Psoas muscle (tissue), 8 donors: ENCODE results near the gene TFDP1. TPM values are rescaled to one million over a fixed set of nuclear protein-coding genes. Genes with fewer than 3 reads are reported as not detected.
"Not testable (repeated sequence)": the region's sequence is repeated elsewhere in the genome, so short reads cannot be mapped to it uniquely, and the experiment has no call there.

ENCODE experiments used
- ATAC-seq, 4 donors: fragments of 200-7000 bp; cut with Tn5 transposase; one replicate each; pipeline ENCODE4 v1.9.1; 2020; ENCODE audit warnings: moderate library complexity in 3 of 4, mild to moderate bottlenecking in 2 of 4
- DNase-seq, 2 donors: peaks; one replicate each; pipeline ENCODE4 v3.0.0-alpha.2; 2020
- H3K27ac ChIP-seq: fragments of 200-600 bp; one replicate; pipeline ENCODE4 v1.8.0; 2022
- H3K27me3 ChIP-seq, 3 donors: fragments of 200-600 bp in 1 of 3; one replicate each; pipeline versions ENCODE4 v1.6.1 to v1.8.0; 2013 to 2022; ENCODE audit warnings: low read length in 2 of 3, mild to moderate bottlenecking in 2 of 3, moderate library complexity in 1 of 3; ENCODE audit not compliant: insufficient read depth in 3 of 3
- H3K36me3 ChIP-seq, 2 donors: fragments of 200-600 bp in 1 of 2; one replicate each; pipeline versions ENCODE4 v1.6.1 to v1.8.0; 2013 to 2022; ENCODE audit warnings: low read depth in 1 of 2, mild to moderate bottlenecking in 1 of 2, moderate library complexity in 1 of 2; ENCODE audit not compliant: insufficient read depth in 1 of 2
- H3K4me1 ChIP-seq: fragments of 200-600 bp; one replicate; pipeline ENCODE4 v1.8.0; 2022
- H3K4me3 ChIP-seq: fragments of 200-600 bp; one replicate; pipeline ENCODE4 v1.8.0; 2022; ENCODE audit warnings: mild to moderate bottlenecking
- H3K9me3 ChIP-seq: fragments of 200-600 bp; one replicate; pipeline ENCODE4 v1.8.0; 2022
- WGBS, 3 donors: extraction: QIAGEN DNeasy Blood & Tissue Kit; methylation state at CpG; one replicate each; pipeline versions ENCODE4 v1.1.6 to v1.1.7; 2013; 5-methylcytosine and 5-hydroxymethylcytosine counted together
- intact Hi-C, 2 donors: fragments of 100-400 bp; cut with DNase I; formaldehyde crosslinking; loops; one replicate each; pipeline versions ENCODE4 v1.11.0 to v1.14.2; 2022
- polyA plus RNA-seq, 3 donors: library from polyadenylated mRNA; stranded (reverse); fragments of 200-250 nt; gene quantifications; one replicate each; pipeline ENCODE4 v1.2.3, GENCODE V29; 2013
- total RNA-seq, 4 donors: library from RNA; stranded (reverse); fragmentation: NEBNext Ultra II Directional in 2 of 4; extraction: Animal tissue kit (Norgen Biotek cat#: 25700) in 2 of 4; gene quantifications; one replicate each; pipeline versions ENCODE4 v1.2.1 to v1.2.4, GENCODE V29; 2021 to 2023
- TF ChIP-seq, protein P1 (sequence below): fragments of 200-600 bp; IDR thresholded peaks from one replicate; pipeline ENCODE4 v1.8.0; 2022; ENCODE audit warnings: antibody characterized with exemption
- donor health status: healthy with polysubstance abuse.
- donor health status: DM: no; HTN: no; CAD: no; lungs with moderate emphysema.
- donor health status: Bipolar disorder and iron deficiency.
- donor health status: healthy.
- donor health status: DM: yes; HTN: yes; CAD: no.
- donor health status: DM: no; HTN: no; CAD: no.
- donor health status: DM: no; HTN: no; CAD: no.
- donor health status: DM: yes; HTN: yes; CAD: no.

Gene TFDP1
- total and polyA plus RNA-seq, 7 donors = 18.8 to 40.2 (median 31.4) TPM

GRCh38 chr13:113592571-113592970 lies 8.0 kb downstream of the TFDP1 start:
- TF ChIP-seq, protein P1, sequence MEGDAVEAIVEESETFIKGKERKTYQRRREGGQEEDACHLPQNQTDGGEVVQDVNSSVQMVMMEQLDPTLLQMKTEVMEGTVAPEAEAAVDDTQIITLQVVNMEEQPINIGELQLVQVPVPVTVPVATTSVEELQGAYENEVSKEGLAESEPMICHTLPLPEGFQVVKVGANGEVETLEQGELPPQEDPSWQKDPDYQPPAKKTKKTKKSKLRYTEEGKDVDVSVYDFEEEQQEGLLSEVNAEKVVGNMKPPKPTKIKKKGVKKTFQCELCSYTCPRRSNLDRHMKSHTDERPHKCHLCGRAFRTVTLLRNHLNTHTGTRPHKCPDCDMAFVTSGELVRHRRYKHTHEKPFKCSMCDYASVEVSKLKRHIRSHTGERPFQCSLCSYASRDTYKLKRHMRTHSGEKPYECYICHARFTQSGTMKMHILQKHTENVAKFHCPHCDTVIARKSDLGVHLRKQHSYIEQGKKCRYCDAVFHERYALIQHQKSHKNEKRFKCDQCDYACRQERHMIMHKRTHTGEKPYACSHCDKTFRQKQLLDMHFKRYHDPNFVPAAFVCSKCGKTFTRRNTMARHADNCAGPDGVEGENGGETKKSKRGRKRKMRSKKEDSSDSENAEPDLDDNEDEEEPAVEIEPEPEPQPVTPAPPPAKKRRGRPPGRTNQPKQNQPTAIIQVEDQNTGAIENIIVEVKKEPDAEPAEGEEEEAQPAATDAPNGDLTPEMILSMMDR = no peak
- ATAC-seq (no peak), DNase-seq (peak in 1 of 2 donors; percentile 26)
- WGBS, 3 donors = 97 to 98% (median 98%) methylated on average over 5 of the region's 5 CpGs
- Histone ChIP-seq H3K36me3 (peaks cover 0 to 5% of the 10 kb centered on the region in 2 donors), H3K9me3 (no peaks in the 10 kb centered on the region), H3K27ac (no peak overlapping the region), H3K27me3 (no peaks in the 10 kb centered on the region), H3K4me3 (no peak overlapping the region), H3K4me1 (no peaks in the 10 kb centered on the region)
- intact Hi-C loops = no loop called here

DNA sequence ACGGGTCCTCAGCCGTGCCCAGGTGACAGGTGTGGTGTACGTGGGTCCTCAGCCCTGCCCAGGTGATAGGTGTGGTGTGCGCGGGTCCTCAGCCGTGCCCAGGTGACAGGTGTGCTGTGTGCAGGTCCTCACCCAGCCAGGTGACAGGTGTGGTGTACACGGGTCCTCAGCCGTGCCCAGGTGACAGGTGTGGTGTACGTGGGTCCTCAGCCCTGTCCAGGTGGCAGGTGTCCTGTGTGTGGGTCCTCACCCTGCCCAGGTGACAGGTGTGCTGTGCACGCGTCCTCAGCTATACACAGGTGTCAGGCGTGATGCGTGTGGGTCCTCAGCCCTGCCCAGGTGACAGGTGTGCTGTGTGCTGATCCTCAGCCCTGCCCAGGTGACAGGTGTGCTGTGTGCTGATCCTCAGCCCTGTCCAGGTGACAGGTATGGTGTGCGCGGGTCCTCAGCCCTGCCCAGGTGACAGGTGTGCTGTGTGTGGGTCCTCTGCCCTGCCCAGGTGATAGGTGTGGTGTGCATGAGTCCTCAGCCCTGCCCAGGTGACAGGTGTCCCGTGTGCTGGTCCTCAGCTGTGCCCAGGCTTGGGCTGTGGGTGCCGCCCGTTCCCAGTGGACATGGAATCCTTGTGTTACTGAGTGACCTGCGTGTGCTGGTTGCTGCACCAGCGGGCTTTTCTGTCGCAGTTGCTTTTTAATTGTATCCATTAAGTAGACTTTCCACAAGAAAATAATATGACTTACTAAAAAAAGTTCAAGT lies 9.7 kb downstream of the TFDP1 start:
- H3K4me1 ChIP-seq, H3K36me3 ChIP-seq, intact Hi-C loops, ATAC-seq, H3K27ac ChIP-seq, H3K4me3 ChIP-seq, H3K9me3 ChIP-seq, H3K27me3 ChIP-seq: not testable (repeated sequence)
- 89 to 96% (median 95%) methylated on average over 17 to 21 of the region's 21 CpGs for WGBS, 3 donors
- DNase-seq = peak in 1 of 2 donors; percentile 28

DNA sequence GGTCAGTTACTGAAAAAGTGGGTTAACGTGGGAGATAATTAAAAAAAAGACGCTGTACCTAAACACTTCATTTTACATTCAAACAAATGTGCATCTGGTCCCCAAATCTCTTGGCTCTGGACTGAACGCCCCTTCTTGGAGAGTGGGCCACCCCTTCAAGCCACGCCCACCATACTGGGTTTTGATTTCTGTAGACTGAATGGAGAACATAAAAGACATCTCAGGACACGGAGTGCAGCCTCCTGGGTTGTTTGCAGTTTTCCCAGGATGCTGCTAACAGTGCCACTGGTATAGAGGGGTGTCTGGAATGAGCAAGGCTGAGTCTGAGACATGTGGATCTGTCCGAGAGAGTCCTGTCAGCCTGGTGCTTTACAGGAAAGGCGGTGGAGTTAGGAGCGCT lies 10.6 kb downstream of the TFDP1 start:
- TF ChIP-seq, protein P1 = no peak
- Histone ChIP-seq H3K4me3 (no peak overlapping the region), H3K4me1 (no peaks in the 10 kb centered on the region), H3K27me3 (no peaks in the 10 kb centered on the region), H3K27ac (no peak overlapping the region), H3K9me3 (no peaks in the 10 kb centered on the region), H3K36me3 (peaks cover 0 to 5% of the 10 kb centered on the region in 2 donors)
- DNase-seq (peak in 1 of 2 donors; percentile 30), ATAC-seq (no peak)
- intact Hi-C loops = no loop called here
- WGBS, 3 donors = 94% methylated on average over 8 of the region's 8 CpGs

- DNase-seq = peak in 1 of 2 donors; percentile 24
- WGBS, 3 donors = 94 to 95% (median 94%) methylated on average over 27 of the region's 27 CpGs
- intact Hi-C loops = no loop called here
- Histone ChIP-seq H3K27ac (no peak overlapping the region), H3K4me1 (no peaks in the 10 kb centered on the region), H3K36me3 (peaks cover 0 to 5% of the 10 kb centered on the region in 2 donors), H3K9me3 (no peaks in the 10 kb centered on the region), H3K27me3 (no peaks in the 10 kb centered on the region), H3K4me3 (no peak overlapping the region)
- ATAC-seq = no peak
- TF ChIP-seq, protein P1 = no peak
Observed at GRCh38 chr13:113596321-113597200, 12.0 kb downstream of the TFDP1 start.
